Measurements from ENCODE around the gene SHANK1. TPM values are rescaled to one million over a fixed set of nuclear protein-coding genes. Genes with fewer than 3 reads are reported as not detected.

The SHANK1 gene
- total RNA-seq, 2 donors from 2014 or later: 0.28 to 1.6 TPM

DNA sequence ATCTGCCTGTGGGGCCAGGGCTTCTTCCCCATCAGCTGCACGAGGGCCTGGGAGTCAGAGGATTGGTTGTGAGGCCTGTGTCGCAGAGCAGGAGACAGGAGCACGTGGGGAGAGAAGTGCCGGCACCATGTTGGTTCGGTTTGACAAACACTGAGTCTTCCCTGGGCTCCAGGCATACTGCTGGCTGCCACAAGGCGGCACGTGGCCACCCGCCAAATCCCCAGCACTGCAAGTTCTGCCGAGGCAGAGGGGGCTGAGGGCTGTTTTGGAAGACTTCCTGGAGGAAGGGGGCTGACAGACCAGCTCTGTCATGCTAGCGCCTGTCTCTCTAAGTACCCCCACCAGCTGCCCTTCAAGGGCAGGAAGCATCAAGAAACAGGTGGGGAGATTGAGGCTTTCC is 9.5 kb downstream of the SHANK1 start:
- H3K27ac ChIP-seq: no peak overlapping the region
- TF ChIP-seq, protein P1, sequence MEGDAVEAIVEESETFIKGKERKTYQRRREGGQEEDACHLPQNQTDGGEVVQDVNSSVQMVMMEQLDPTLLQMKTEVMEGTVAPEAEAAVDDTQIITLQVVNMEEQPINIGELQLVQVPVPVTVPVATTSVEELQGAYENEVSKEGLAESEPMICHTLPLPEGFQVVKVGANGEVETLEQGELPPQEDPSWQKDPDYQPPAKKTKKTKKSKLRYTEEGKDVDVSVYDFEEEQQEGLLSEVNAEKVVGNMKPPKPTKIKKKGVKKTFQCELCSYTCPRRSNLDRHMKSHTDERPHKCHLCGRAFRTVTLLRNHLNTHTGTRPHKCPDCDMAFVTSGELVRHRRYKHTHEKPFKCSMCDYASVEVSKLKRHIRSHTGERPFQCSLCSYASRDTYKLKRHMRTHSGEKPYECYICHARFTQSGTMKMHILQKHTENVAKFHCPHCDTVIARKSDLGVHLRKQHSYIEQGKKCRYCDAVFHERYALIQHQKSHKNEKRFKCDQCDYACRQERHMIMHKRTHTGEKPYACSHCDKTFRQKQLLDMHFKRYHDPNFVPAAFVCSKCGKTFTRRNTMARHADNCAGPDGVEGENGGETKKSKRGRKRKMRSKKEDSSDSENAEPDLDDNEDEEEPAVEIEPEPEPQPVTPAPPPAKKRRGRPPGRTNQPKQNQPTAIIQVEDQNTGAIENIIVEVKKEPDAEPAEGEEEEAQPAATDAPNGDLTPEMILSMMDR (IDR thresholded peaks at IDR 0.05): no peak
- no peak for ATAC-seq (ENCODE audit: insufficient number of reproducible peaks, low FRiP score, low read depth)
- H3K9me3 ChIP-seq: no peaks in the 10 kb centered on the region
- no peaks in the 10 kb centered on the region for H3K27me3 ChIP-seq (replicated peaks; ENCODE audit: insufficient read depth)
- H3K36me3 ChIP-seq: no peaks in the 10 kb centered on the region
- no peak for DNase-seq (ENCODE audit: low spot score)
- no peak overlapping the region for H3K4me3 ChIP-seq
- no peaks in the 10 kb centered on the region for H3K4me1 ChIP-seq (ENCODE audit: control insufficient read depth in 1 of 2, low read depth in 2 of 2)

DNA sequence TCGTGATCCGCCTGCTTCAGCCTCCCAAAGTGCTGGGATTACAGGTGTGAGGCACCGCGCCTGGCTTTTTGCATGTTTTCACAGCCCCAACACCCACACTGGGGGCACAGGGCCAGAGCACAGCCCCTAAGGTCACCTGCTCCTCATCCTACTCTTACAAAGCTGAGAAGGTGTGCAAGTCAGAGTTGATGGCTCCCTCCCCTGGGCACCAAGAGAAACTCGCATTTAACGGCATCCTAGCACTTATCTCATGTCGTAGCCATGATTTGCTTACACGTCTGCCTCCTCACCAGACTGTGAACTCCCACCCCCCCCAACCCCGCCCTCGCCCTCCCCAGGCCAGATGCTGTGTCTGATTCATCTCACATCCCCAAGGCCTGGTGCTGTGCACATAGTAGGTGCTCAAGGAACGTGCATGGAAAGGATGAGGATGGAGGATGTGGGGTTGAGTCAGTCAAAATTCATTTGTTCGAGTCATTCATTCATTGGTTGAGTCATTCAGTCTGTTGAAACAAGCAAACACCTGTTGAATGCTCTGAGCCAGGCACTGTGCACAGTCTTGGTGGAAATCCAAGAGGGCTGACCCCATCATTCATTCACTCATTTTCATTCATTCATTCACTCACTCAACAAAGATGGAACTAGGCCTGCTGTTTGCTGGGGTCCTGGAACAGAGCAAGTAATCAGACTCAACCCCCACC is 11.3 kb downstream of the SHANK1 start:
- Histone ChIP-seq H3K9me3 (no peaks in the 10 kb centered on the region), H3K27me3 (replicated peaks; ENCODE audit: insufficient read depth) (no peaks in the 10 kb centered on the region), H3K4me3 (no peak overlapping the region), H3K27ac (no peak overlapping the region), H3K36me3 (no peaks in the 10 kb centered on the region), H3K4me1 (ENCODE audit: control insufficient read depth in 1 of 2, low read depth in 2 of 2) (no peaks in the 10 kb centered on the region)
- ATAC-seq (ENCODE audit: insufficient number of reproducible peaks, low FRiP score, low read depth) (no peak), DNase-seq (ENCODE audit: low spot score) (no peak)
- TF ChIP-seq, protein P1 (IDR thresholded peaks at IDR 0.05): no peak

DNA sequence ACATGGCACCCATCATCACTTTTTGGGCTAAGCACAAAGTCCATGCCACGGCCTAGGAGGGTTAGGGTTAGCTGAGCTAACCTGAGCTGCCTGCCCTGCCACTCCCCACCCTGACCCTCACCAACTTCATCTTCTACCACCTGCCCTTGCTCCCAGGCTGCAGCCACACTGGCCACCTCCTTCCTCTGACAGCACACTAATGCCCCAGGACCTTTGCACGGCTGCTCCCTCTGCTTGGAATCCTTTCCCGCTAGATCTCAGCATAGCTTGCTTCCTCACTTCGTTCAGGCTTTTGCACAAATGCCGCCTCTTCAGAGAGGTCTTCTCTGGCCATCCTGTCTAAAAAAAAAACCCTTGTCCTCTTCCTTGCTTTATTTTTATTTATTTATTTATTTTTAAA is 13.2 kb downstream of the SHANK1 start:
- no peaks in the 10 kb centered on the region for H3K36me3 ChIP-seq
- DNase-seq (ENCODE audit: low spot score): no peak
- no peaks in the 10 kb centered on the region for H3K27me3 ChIP-seq (replicated peaks; ENCODE audit: insufficient read depth)
- TF ChIP-seq, protein P1 (IDR thresholded peaks at IDR 0.05): no peak
- H3K4me1 ChIP-seq (ENCODE audit: control insufficient read depth in 1 of 2, low read depth in 2 of 2): no peaks in the 10 kb centered on the region
- no peaks in the 10 kb centered on the region for H3K9me3 ChIP-seq
- ATAC-seq (ENCODE audit: insufficient number of reproducible peaks, low FRiP score, low read depth): no peak
- no peak overlapping the region for H3K27ac ChIP-seq
- H3K4me3 ChIP-seq: no peak overlapping the region

DNA sequence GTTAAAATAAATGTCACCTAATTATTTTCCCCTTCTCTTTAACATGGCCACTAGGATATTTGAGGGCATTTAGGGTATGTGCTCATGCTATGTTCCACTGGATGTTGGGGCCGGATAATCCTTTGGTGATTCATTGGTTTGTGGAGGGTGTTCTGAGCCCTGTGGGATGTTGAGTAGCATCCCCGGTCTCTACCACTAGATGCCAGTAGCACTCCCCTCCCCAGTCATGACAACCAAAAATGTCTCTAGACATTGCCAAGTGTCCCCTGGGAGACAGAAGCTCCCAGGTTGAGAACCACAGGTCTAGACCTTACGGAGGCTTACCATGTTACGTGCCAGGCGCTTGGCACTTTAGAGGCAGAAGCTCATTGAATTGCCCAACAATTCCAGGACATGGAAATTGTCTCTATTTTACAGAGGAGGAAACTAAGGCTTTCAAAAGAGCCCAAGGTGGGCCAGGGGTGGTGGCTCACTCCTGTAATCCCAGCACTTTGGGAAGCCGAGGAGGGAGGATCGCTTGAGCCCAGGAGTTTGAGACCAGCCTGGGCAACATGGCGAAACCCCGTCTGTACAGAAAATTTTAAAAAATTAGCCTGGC is 14.1 kb downstream of the SHANK1 start:
- H3K27ac ChIP-seq: no peak overlapping the region
- ATAC-seq (ENCODE audit: insufficient number of reproducible peaks, low FRiP score, low read depth) (no peak), DNase-seq (ENCODE audit: low spot score) (no peak)
- H3K27me3 ChIP-seq (replicated peaks; ENCODE audit: insufficient read depth): no peaks in the 10 kb centered on the region
- H3K9me3 ChIP-seq: no peaks in the 10 kb centered on the region
- H3K4me1 ChIP-seq (ENCODE audit: control insufficient read depth in 1 of 2, low read depth in 2 of 2): no peaks in the 10 kb centered on the region
- H3K36me3 ChIP-seq: no peaks in the 10 kb centered on the region
- TF ChIP-seq, protein P1 (IDR thresholded peaks at IDR 0.05): no peak
- H3K4me3 ChIP-seq: no peak overlapping the region

DNA sequence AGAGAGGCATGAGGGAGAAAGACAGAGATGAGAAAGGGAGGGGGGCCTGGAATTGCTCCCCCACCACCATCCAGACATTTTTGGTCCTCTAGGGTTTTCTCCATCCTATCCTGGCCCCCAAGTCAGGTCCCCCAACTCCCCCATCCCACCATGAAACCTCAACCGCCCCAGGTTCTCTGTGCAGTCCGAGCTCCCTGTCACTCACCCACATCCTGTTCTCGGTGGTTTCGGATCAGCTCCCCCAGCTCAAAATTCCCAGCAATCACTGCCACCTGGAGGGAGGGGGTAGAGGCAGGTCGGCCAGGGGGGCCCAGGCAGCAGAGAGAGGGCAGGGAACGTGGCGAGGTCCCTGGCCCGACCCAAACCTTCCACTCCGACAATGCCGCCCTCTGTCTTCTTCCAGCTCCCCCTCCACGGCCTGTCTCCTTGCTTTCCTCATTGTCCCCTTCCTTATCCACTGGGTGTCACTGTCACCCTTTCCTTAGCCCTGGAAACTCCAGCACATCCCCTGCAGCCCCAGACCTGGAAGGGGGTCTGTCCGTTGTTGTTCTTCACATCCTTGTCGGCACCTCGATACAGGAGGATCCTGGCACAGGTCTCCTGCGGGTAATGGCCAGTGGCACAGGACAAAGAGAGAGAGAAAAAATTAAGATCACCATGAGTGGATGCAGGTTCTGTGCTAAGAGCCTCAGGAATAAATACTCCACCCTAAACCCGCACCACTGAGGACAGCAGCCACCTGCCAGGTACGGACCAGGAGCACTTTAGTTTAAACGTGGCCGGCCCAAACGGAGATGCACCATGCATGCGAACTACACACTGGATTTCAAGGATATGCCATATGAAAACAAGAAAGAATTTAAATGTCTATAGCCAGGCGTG is 15.4 kb downstream of the SHANK1 start:
- Histone ChIP-seq H3K4me3 (no peak overlapping the region), H3K36me3 (no peaks in the 10 kb centered on the region), H3K9me3 (no peaks in the 10 kb centered on the region), H3K27ac (no peak overlapping the region), H3K4me1 (ENCODE audit: control insufficient read depth in 1 of 2, low read depth in 2 of 2) (no peaks in the 10 kb centered on the region), H3K27me3 (replicated peaks; ENCODE audit: insufficient read depth) (no peaks in the 10 kb centered on the region)
- ATAC-seq (ENCODE audit: insufficient number of reproducible peaks, low FRiP score, low read depth): no peak
- DNase-seq (ENCODE audit: low spot score): no peak
- TF ChIP-seq, protein P1 (IDR thresholded peaks at IDR 0.05): no peak
